HUES6 (cell line): ENCODE data around the gene TSC2.
A peak's percentile ranks its signal among the peaks of the same experiment; 100 is the strongest.
"Not testable (repeated sequence)": the region's sequence is repeated elsewhere in the genome, so short reads cannot be mapped to it uniquely, and the experiment has no call there.

Source experiments
- H3K27ac ChIP-seq: 2 replicates; pipeline ENCODE4 v1.7.0; 2013; ENCODE audit warnings: low read depth, mild to moderate bottlenecking, low read length, inconsistent platforms
- H3K27me3 ChIP-seq: 2 replicates; pipeline ENCODE4 v1.6.1; 2013; ENCODE audit warnings: low read length; ENCODE audit not compliant: control insufficient read depth, insufficient read depth
- H3K36me3 ChIP-seq: 2 replicates; pipeline ENCODE4 v1.6.1; 2013; ENCODE audit warnings: low read length; ENCODE audit not compliant: control insufficient read depth, insufficient read depth
- H3K4me1 ChIP-seq: 2 replicates; pipeline ENCODE4 v1.6.1; 2013; ENCODE audit warnings: low read length; ENCODE audit not compliant: control insufficient read depth, insufficient read depth
- H3K4me3 ChIP-seq: 2 replicates; pipeline ENCODE4 v1.5.1; 2013; ENCODE audit warnings: low read depth, low read length
- H3K9ac ChIP-seq: one replicate; pipeline ENCODE4 v1.6.1; 2013; ENCODE audit warnings: mild to moderate bottlenecking, low read length
- H3K9me3 ChIP-seq: 2 replicates; pipeline ENCODE4 v1.6.1; 2013; ENCODE audit warnings: low read depth, low read length; ENCODE audit not compliant: control insufficient read depth, insufficient read depth

The TSC2 gene

DNA sequence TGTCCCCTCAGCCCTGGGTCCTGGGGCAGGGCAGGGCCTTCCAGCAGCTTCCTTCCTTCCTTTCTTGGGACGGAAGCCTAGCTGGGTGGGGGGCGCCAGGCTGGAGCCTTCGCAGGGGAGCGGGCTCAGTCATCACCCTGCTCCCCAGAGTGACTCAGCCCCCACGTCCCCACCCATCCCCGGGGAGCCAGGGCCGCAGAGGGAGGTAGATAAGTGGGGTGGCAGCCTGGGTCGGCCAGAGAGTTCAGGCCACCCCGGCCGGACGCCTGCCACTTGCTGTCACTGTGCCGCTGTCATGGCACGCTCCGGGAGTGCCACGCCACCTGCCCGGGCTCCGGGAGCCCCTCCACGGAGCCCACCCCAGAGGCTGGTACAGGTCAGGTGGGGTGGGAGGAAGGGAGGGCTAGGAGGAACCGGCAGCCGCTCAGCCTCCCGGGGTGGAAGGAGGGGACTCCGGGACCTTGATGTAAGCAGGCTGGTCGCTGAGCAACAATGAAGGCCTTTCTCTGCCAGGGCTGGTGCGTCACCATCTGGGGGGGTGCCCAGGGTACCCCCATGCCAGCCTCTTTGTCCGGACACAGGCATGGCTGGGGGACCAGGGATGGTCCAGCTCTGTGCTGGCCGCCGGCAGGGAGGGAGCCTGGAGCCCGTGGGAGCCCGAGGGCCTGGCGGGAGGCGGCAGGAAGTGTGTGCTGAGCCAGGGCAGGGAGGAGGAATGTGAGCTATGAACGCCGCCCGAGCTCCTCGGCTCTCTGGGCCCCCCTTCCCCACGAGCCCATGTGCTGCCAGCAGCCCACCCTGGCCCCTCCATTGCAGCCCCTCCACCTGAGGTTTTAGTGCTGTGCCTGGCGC, 14.5 kb upstream of the TSC2 start:
- Histone ChIP-seq H3K27ac (no peak overlapping the region), H3K27me3 (peaks cover under 1% of the 10 kb centered on the region; the same call in 1 of the 2 replicates), H3K9ac (no peak overlapping the region), H3K36me3 (peaks cover 9% of the 10 kb centered on the region), H3K9me3 (no peaks in the 10 kb centered on the region), H3K4me3 (no peak overlapping the region), H3K4me1 (peaks cover 20% of the 10 kb centered on the region; the same call in 1 of the 2 replicates)

DNA sequence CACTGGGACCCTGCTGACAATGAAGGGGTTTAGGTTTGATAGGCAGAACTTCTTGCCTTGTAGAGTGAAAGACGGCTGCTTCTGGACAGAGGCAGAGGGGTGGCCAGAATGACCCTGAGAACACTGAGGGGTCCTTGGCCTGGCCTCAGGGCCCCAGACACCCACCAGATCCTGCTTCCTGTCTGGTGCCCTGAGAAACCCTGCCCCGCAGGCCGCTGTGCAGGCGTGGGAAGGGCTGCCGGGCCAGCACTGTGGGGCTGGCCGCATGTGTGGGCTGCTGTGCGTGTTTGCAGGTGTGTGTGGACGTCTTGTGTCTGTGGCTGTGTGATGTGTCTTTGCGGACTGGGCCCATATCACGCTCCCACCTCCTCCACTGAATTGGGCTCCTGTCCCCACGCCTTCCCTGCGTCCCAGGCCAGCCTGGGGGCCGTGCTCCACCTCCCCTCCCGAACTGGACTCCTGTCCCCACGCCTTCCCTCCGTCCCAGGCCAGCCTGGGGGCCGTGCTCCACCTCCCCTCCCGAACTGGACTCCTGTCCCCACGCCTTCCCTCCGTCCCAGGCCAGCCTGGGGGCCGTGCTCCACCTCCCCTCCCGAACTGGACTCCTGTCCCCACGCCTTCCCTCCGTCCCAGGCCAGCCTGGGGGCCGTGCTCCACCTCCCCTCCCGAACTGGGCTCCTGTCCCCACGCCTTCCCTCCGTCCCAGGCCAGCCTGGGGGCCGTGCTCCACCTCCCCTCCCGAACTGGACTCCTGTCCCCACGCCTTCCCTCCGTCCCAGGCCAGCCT, 13.7 kb upstream of the TSC2 start:
- not testable (repeated sequence) for H3K9ac ChIP-seq, H3K27me3 ChIP-seq, H3K9me3 ChIP-seq, H3K27ac ChIP-seq, H3K36me3 ChIP-seq, H3K4me3 ChIP-seq
- H3K4me1 ChIP-seq: peaks cover 22% of the 10 kb centered on the region; the same call in 1 of the 2 replicates

DNA sequence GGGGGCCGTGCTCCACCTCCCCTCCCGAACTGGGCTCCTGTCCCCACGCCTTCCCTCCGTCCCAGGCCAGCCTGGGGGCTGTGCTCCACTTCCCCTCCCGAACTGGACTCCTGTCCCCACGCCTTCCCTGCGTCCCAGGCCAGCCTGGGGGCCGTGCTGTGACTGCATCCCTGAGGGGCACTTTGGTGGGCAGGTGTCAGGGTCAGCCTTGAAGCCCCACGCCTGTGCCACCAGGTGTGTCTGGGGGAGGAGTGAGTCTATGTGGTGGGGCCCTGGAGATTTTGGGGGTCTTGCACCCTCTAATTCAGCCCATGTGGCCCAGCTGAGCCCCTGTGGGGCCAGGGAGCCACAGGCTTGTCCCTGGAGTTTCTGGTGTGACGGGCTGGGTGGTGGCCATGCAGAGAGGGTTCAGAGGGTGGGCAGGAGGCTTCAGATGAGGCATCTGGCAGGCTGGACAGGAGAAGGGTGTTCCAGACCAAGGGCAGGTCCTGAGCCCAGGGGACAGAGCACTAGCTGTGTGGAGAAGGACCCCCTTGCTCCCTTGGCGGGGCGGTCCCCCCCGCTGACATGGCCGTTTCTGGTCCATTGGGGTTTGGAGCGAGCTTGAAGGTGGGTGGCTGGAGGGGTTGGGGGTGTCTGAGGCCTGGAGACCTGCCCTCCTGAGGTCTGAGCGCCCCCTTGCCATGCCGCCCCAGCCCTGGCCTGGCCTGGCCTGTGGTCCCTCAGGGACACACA, 12.9 kb upstream of the TSC2 start:
- 0 out of 2 replicates have a peak overlapping the region, but pooled peaks have one; percentile 33 for H3K27ac ChIP-seq
- H3K27me3 ChIP-seq: no peaks in the 10 kb centered on the region
- no peak overlapping the region for H3K9ac ChIP-seq
- H3K9me3 ChIP-seq: no peaks in the 10 kb centered on the region
- H3K4me1 ChIP-seq: peaks cover 24% of the 10 kb centered on the region; the same call in 1 of the 2 replicates
- no peak overlapping the region for H3K4me3 ChIP-seq
- peaks cover 9% of the 10 kb centered on the region for H3K36me3 ChIP-seq

DNA sequence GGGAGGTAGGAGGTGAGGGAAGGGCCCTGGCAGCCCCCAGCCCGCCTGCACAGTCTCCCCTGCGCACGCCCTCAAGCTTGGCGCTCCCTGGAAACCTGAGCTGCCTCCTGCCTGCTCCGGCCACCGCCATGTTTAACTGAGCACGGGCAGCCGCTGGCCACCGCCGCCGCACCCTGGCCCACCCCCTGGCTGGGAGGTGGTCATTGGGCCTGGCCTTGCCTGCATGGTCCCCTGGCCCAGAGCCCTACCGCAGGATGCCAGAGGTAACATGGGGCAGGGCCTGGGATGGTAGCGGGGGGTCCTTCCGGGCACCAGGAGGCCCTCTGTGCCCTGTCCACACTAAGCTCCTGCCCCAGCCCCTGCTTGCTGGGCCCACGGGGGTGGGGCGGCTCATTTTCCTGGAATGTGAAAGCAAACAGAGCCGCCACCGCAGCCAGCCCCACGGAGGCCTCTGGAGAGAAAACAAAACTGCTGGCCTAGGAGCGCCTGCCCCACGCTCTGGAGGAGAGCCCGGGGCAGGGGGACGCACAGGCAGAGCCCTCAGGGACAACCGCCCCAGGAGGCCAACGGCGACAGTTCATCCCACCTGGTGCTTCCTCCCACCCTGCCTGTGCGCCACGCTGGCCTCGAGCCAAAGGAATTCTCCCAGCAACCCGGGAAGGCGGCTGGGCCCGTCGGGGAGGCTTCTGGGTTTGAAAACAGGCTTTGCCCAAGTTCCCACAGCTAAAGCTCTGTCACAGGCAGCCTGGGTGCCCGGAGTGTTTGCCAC, 12.2 kb upstream of the TSC2 start:
- Histone ChIP-seq H3K36me3 (peaks cover 9% of the 10 kb centered on the region), H3K4me1 (peaks cover 24% of the 10 kb centered on the region; the same call in 1 of the 2 replicates), H3K27ac (0 out of 2 replicates have a peak overlapping the region, but pooled peaks have one; percentile 33), H3K27me3 (no peaks in the 10 kb centered on the region), H3K9me3 (no peaks in the 10 kb centered on the region), H3K9ac (no peak overlapping the region), H3K4me3 (no peak overlapping the region)

DNA sequence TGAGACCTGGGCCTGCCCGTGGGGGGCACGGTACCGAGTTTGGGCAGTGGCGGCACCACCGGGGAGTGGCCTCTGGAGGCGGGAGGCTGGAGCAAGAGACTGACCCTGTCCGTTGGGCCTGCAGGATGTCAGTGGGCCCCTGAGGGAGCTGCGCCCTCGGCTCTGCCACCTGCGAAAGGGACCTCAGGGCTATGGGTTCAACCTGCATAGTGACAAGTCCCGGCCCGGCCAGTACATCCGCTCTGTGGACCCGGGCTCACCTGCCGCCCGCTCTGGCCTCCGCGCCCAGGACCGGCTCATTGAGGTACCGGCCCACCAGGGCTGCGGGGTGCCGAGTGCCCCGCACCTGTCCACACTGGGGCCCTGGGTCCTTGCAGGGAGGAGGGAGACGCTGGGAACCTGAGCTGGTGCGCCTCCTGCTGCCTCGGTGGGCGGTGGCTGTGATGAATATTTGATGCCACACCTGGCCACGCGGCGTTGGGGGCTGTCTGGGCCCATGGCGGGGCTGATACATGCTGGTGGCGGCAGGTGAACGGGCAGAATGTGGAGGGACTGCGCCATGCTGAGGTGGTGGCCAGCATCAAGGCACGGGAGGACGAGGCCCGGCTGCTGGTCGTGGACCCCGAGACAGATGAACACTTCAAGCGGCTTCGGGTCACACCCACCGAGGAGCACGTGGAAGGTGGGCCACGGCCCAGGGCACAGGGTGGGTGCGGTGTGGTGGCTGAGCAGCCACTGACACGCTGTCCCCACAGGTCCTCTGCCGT, 11.4 kb upstream of the TSC2 start:
- no peak overlapping the region for H3K4me3 ChIP-seq
- H3K36me3 ChIP-seq: peaks cover 9% of the 10 kb centered on the region

DNA sequence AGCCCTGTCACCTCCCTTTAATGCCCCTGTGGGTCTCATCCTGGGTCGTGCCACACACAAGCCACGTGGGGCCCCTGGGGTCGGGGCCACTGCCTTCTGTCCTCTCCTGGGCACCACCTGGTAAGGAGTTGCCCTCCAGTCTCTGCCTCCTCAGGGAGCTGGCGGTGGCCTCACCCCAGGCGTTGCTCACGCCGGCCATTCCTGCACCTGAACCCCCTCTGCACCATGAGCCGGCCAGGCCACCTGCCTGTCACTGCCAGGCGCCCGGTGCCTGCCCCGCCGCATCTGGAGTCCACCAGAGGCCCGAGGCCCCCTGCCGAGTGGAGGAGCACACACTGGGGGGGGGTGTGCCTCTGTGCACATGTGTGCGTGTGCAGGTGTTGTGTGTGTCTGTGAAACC, 10.7 kb upstream of the TSC2 start:
- no peaks in the 10 kb centered on the region for H3K9me3 ChIP-seq
- no peaks in the 10 kb centered on the region for H3K27me3 ChIP-seq
- no peak overlapping the region for H3K27ac ChIP-seq
- no peak overlapping the region for H3K4me3 ChIP-seq
- H3K9ac ChIP-seq: no peak overlapping the region
- peaks cover 24% of the 10 kb centered on the region; the same call in 1 of the 2 replicates for H3K4me1 ChIP-seq
- peaks cover 9% of the 10 kb centered on the region for H3K36me3 ChIP-seq

More for the DNA sequence above, 11.4 kb upstream of the TSC2 start:
- Histone ChIP-seq H3K4me1 (peaks cover 24% of the 10 kb centered on the region; the same call in 1 of the 2 replicates), H3K27ac (no peak overlapping the region), H3K27me3 (no peaks in the 10 kb centered on the region), H3K9me3 (no peaks in the 10 kb centered on the region), H3K9ac (no peak overlapping the region)

DNA sequence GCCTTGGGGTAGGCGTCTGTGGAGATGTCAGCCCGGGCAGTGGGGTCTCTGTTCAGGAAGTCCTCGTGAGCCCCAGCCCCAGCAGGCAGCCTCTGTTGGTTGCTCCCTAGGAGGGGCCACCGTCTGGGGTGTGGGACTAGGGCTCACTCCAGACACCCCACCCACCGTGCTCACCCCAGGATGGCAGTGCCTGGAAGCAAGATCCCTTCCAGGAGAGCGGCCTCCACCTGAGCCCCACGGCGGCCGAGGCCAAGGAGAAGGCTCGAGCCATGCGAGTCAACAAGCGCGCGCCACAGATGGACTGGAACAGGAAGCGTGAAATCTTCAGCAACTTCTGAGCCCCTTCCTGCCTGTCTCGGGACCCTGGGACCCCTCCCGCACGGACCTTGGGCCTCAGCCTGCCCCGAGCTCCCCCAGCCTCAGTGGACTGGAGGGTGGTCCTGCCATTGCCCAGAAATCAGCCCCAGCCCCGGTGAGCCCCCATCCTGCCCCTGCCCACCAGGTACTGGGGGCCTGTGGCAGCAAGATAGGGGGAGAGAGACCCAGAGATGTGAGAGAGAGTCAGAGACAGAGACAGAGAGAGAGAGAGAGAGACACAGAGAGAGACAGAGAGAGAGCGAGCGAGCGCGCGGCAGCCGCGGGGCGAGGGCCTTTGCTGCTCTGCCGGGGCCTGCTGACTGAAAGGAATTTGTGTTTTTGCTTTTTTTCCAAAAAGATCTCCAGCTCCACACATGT, 10.0 kb upstream of the TSC2 start:
- no peak overlapping the region for H3K9ac ChIP-seq
- H3K27me3 ChIP-seq: no peaks in the 10 kb centered on the region
- H3K9me3 ChIP-seq: no peaks in the 10 kb centered on the region
- peaks cover 24% of the 10 kb centered on the region; the same call in 1 of the 2 replicates for H3K4me1 ChIP-seq
- no peak overlapping the region for H3K27ac ChIP-seq
- no peak overlapping the region for H3K4me3 ChIP-seq
- H3K36me3 ChIP-seq: peaks cover 9% of the 10 kb centered on the region

DNA sequence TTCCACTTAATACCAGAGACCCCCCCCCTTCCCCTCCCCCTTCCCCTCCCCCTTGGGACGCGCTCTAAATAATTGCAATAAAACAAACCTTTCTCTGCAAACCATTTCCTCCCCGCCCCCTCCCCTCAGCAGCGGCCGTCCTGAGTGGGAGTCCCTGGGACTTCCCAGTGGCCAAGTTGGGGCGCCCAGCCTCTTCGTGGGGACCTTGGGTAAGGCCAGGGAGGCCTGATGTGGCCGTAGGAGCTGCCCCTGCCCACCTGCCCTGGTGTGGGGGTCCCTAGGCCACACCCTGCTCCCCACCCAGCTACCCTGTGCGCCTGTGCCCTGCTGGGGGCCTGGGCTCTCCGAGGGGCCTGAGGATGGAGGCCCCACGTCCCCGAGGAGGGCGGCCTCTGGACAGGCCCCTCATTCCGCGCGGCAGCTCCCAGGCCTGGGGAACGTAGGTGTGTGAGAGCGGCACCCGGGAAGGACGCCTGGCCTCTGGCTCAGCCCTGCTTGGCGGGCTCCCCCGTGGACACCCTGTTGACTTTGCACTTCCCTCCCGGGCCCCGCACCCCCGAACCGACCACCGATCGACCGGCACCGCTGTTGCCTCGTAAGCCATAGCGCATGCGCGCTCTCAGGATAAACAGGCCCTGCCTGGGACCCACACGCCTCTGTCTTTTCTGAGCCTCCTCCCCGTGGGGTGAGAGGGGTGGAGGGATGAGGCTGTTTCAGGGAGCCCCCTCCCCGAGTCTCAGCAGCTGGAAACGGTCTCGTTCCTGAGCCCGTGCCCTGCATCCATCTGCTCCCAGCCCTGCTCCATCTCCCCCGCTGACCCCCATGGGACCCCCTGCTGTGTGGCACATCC, 9.2 kb upstream of the TSC2 start:
- Histone ChIP-seq H3K36me3 (peaks cover 14% of the 10 kb centered on the region), H3K9ac (no peak overlapping the region), H3K4me3 (no peak overlapping the region), H3K27me3 (no peaks in the 10 kb centered on the region), H3K9me3 (no peaks in the 10 kb centered on the region), H3K4me1 (peaks cover 19% of the 10 kb centered on the region; the same call in 1 of the 2 replicates), H3K27ac (no peak overlapping the region)
